DND-41 (cell line): ENCODE measurements around the gene KIF5B.

Source experiments
- ATAC-seq: fragments of 200-7000 bp; cut with Tn5 transposase; 3 replicates; pipeline ENCODE4 v1.9.1; 2021; ENCODE audit warnings: low read depth; ENCODE audit not compliant: insufficient read depth
- DNase-seq: peaks from one replicate; pipeline ENCODE4 v3.0.0-alpha.2; 2020
- H2AFZ ChIP-seq: 2 replicates; pipeline ENCODE4 v1.6.0; 2012; ENCODE audit warnings: low read depth, low read length
- H3K27ac ChIP-seq: 2 replicates; pipeline ENCODE4 v1.5.1; 2012; ENCODE audit warnings: low read length, inconsistent platforms
- H3K27me3 ChIP-seq: fragments of 200-600 bp; sonication (generic); 2 replicates; pipeline ENCODE4 v1.6.0; 2012; ENCODE audit warnings: low read length, mild to moderate bottlenecking, inconsistent platforms; ENCODE audit not compliant: insufficient read depth, poor library complexity
- H3K36me3 ChIP-seq: 2 replicates; pipeline ENCODE4 v1.5.1; 2012; ENCODE audit warnings: low read length, inconsistent platforms; ENCODE audit not compliant: insufficient read depth
- H3K4me1 ChIP-seq: 2 replicates; pipeline ENCODE4 v1.5.1; 2012; ENCODE audit warnings: mild to moderate bottlenecking, low read length; ENCODE audit not compliant: insufficient read depth
- H3K4me2 ChIP-seq: 2 replicates; pipeline ENCODE4 v1.6.0; 2012; ENCODE audit warnings: mild to moderate bottlenecking, moderate library complexity, low read length, inconsistent platforms; ENCODE audit not compliant: insufficient read depth
- H3K4me3 ChIP-seq, 2 experiments: fragments of 200-600 bp in 1 of 2; shearing (Covaris generic) in 1 of 2; 2 replicates each; pipeline ENCODE4 v1.5.1; 2012 to 2016; ENCODE audit warnings: inconsistent platforms in 2 of 2, low read length in 2 of 2, mild to moderate bottlenecking in 2 of 2, low read depth in 1 of 2, moderate library complexity in 1 of 2
- H3K79me2 ChIP-seq: 2 replicates; pipeline ENCODE4 v1.6.0; 2012; ENCODE audit warnings: low read length, inconsistent platforms; ENCODE audit not compliant: insufficient read depth
- H3K9ac ChIP-seq: 2 replicates; pipeline ENCODE4 v1.6.0; 2012; ENCODE audit warnings: low read depth, mild to moderate bottlenecking, inconsistent platforms, low read length, moderate library complexity
- H3K9me3 ChIP-seq: 2 replicates; pipeline ENCODE4 v1.5.1; 2012; ENCODE audit warnings: low read length, moderate library complexity, mild to moderate bottlenecking, inconsistent platforms; ENCODE audit not compliant: insufficient read depth, severe bottlenecking
- H4K20me1 ChIP-seq: 2 replicates; pipeline ENCODE4 v1.6.0; 2012; ENCODE audit warnings: low read length; ENCODE audit not compliant: insufficient read depth
- EZH2 ChIP-seq: IDR thresholded peaks from 3 replicates; pipeline ENCODE4 v1.6.1; 2012; ENCODE audit warnings: borderline replicate concordance, low read depth, mild to moderate bottlenecking, moderate library complexity, low read length, inconsistent platforms; ENCODE audit not compliant: severe bottlenecking
- TF ChIP-seq, protein P1 (sequence below): IDR thresholded peaks from 2 replicates; pipeline ENCODE4 v1.5.1; 2012; ENCODE audit warnings: borderline replicate concordance, low read length, moderate library complexity, mild to moderate bottlenecking; ENCODE audit not compliant: poor library complexity, severe bottlenecking; ENCODE audit errors: extremely low read depth

Gene KIF5B

DNA sequence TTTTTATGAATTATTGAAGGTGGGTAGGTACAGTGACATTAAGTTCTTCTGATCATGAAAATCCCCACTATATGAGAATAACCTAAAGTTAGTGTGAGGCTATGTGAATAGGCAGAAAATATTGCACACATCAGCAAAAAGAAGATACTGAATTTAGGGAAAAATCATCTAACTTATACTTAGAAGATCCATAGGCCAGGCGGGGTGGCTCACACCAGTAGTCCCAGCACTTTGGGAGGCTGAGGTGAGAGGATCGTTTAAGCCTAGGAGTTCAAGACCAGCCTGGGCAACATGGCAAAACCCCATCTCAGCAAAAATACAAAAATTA is 78.1 kb downstream of the KIF5B start:
- Histone ChIP-seq H3K4me1 (peaks cover 22% of the 10 kb centered on the region), H3K27me3 (no peaks in the 10 kb centered on the region), H3K4me3 (no peak overlapping the region), H3K9me3 (no peaks in the 10 kb centered on the region), H4K20me1 (no peaks in the 10 kb centered on the region), H3K4me2 (no peak overlapping the region), H3K36me3 (no peaks in the 10 kb centered on the region), H3K79me2 (no peaks in the 10 kb centered on the region), H3K9ac (no peak overlapping the region), H3K27ac (no peak overlapping the region), H2AFZ (no peak overlapping the region)
- ATAC-seq (no peak), DNase-seq (no peak)
- TF ChIP-seq, protein P1, sequence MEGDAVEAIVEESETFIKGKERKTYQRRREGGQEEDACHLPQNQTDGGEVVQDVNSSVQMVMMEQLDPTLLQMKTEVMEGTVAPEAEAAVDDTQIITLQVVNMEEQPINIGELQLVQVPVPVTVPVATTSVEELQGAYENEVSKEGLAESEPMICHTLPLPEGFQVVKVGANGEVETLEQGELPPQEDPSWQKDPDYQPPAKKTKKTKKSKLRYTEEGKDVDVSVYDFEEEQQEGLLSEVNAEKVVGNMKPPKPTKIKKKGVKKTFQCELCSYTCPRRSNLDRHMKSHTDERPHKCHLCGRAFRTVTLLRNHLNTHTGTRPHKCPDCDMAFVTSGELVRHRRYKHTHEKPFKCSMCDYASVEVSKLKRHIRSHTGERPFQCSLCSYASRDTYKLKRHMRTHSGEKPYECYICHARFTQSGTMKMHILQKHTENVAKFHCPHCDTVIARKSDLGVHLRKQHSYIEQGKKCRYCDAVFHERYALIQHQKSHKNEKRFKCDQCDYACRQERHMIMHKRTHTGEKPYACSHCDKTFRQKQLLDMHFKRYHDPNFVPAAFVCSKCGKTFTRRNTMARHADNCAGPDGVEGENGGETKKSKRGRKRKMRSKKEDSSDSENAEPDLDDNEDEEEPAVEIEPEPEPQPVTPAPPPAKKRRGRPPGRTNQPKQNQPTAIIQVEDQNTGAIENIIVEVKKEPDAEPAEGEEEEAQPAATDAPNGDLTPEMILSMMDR = no peak
- no peak for TF ChIP-seq EZH2

DNA sequence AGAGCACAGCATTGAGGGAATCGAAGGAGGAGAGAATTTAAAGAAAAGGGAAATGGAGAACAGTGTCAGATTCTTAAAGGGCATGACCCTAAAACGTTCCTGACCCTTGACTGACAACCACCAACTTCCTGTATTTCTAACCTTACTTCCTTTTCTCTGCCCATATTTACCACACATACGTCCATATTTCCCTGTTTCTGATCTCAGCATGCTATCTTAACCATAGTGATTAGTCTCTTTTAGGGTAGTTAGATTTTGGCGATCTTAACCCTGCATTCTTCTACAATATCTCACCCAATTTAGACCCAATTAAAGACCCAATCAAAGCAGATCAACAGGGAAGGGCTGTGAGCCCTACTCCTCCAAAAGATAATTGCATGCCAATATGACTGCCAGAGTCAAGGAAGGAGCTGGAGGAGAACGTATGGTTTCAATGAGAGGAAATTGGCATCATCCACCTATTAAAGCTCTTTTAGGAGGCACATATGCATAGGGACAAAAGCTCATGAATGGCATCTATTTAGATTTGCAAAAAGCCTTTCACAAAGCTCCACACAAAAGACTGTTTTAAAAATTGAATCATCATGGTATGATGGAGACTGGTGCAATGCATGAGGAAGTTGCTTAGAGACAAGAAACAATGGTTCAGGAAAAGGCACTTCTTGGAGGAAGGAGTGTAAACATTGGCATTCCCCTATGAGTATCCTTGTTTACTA is 78.6 kb downstream of the KIF5B start:
- no peak overlapping the region for H3K4me3 ChIP-seq
- H3K27me3 ChIP-seq = no peaks in the 10 kb centered on the region
- no peak overlapping the region for H3K9ac ChIP-seq
- H3K36me3 ChIP-seq = no peaks in the 10 kb centered on the region
- DNase-seq (no peak), ATAC-seq (peak; percentile 75)
- H3K4me1 ChIP-seq = peaks cover 22% of the 10 kb centered on the region
- H3K79me2 ChIP-seq = no peaks in the 10 kb centered on the region
- TF ChIP-seq, protein P1 = no peak
- TF ChIP-seq EZH2 = no peak
- no peaks in the 10 kb centered on the region for H4K20me1 ChIP-seq
- H3K27ac ChIP-seq = no peak overlapping the region
- no peaks in the 10 kb centered on the region for H3K9me3 ChIP-seq
- H2AFZ ChIP-seq = no peak overlapping the region
- H3K4me2 ChIP-seq = no peak overlapping the region

DNA sequence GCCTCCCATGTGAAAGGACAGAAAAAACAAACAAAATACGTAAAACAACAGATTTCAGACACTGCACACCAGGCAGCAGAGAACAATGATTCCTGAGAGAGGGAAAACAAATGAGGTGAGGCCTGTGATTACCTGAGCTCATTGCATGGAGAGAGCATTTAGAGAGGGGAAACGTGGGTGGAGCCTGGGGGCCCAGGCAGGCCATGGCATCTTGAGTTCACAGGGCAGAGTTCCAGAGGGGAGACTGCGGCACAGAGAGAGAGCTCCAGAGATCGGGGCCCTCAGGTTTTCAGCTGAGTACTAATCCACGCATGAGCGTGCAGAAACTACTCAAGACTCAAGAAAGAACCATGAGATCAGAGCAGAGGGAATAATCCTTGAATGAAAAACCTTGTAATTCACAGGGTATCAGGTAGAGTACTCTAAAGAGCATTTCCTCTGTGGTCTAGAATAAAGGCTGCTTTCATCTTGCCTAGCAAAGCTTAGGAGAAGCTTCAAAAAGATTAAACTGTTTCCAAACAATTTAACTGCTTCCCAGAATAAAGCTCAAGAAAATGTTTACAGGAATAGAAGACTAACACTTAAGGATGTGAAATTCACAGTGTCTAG is 81.0 kb downstream of the KIF5B start:
- ATAC-seq (peak; percentile 80), DNase-seq (no peak)
- H3K27ac ChIP-seq = no peak overlapping the region
- no peak overlapping the region for H3K4me3 ChIP-seq
- H3K4me1 ChIP-seq = peaks cover 22% of the 10 kb centered on the region
- no peaks in the 10 kb centered on the region for H3K9me3 ChIP-seq
- H3K36me3 ChIP-seq = no peaks in the 10 kb centered on the region
- H4K20me1 ChIP-seq = no peaks in the 10 kb centered on the region
- no peak overlapping the region for H3K9ac ChIP-seq
- TF ChIP-seq EZH2 = no peak
- no peak overlapping the region for H3K4me2 ChIP-seq
- no peak overlapping the region for H2AFZ ChIP-seq
- no peaks in the 10 kb centered on the region for H3K79me2 ChIP-seq
- H3K27me3 ChIP-seq = no peaks in the 10 kb centered on the region

DNA sequence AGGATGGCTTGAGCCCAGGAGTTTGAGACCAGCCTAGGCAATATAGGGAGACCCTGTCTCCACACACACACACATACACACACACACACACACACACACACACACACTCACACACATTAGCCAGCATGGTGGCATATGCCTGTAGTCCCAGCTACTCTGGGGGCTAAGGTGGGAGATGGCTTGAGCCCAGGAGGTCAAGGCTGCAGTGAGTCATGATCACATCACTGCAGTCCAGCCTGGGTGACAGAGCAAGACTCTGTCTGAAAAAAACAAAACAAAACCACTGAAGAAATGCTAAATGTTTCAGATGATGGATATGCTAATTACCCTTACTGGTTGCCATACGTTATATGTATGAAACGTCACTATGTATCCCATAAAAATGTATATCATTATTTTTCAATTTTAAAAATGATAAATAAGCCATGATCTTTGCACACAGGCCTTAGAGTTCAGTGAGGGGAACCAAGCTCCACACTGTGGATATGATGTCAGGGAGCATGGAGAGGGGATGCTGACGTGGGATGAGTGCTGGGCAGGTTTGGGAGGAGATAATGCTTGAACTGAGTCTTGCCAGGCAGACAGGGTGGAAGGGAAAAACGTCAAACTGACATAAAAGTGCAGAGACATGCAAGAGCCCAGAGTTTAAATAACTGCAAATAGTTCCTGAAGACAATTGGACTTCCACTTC is 81.6 kb downstream of the KIF5B start:
- Histone ChIP-seq H3K79me2 (no peaks in the 10 kb centered on the region), H3K4me2 (no peak overlapping the region), H3K27me3 (no peaks in the 10 kb centered on the region), H2AFZ (no peak overlapping the region), H3K9ac (no peak overlapping the region), H4K20me1 (no peaks in the 10 kb centered on the region), H3K4me1 (peaks cover 22% of the 10 kb centered on the region), H3K9me3 (no peaks in the 10 kb centered on the region), H3K27ac (no peak overlapping the region), H3K36me3 (no peaks in the 10 kb centered on the region), H3K4me3 (no peak overlapping the region)
- TF ChIP-seq, protein P1 = no peak
- no peak for TF ChIP-seq EZH2
- DNase-seq (no peak), ATAC-seq (no peak)
